H1 (cell line): ENCODE results near the gene PARD6A. TPM values are rescaled to one million over a fixed set of nuclear protein-coding genes. Genes with fewer than 3 reads are reported as not detected.

Experiments
- CTCF ChIA-PET: fragments of 300-600 bp; sonication (Branson Sonifier 250); formaldehyde crosslinking; loops from one replicate; lab custom pipeline; 2021; ENCODE audit not compliant: partially characterized antibody; lab: Charles Lee
- POLR2A ChIA-PET: fragments of 300-600 bp; sonication (Branson Sonifier 250); formaldehyde crosslinking; loops from one replicate; lab custom pipeline; 2021; ENCODE audit warnings: inconsistent platforms; ENCODE audit not compliant: partially characterized antibody; lab: Charles Lee
- DNase-seq, 2 experiments: peaks; one replicate each; pipeline versions ENCODE4 v3.0.0 to v3.0.0-alpha.2; 2010 to 2022; ENCODE audit warnings: low spot score in 2 of 2, low read depth in 1 of 2, mixed read lengths in 1 of 2
- FAIRE-seq: peaks from 2 replicates; lab custom pipeline; 2011; peaks lifted over from hg19 to GRCh38; lab: Jason Lieb, UNC
- H2AFZ ChIP-seq: 2 replicates; pipeline ENCODE4 v1.8.1; 2012; ENCODE audit warnings: low read length, inconsistent platforms
- H2AK5ac ChIP-seq: 2 replicates; pipeline ENCODE4 v1.6.1; 2013; ENCODE audit warnings: low read depth, low read length
- H2BK120ac ChIP-seq: replicated peaks from 2 replicates; pipeline ENCODE3; 2013; ENCODE audit warnings: low read depth, low read length, inconsistent platforms
- H2BK12ac ChIP-seq: 2 replicates; pipeline ENCODE4 v1.6.1; 2013; ENCODE audit warnings: low read depth, low read length
- H2BK15ac ChIP-seq: 2 replicates; pipeline ENCODE4 v1.6.1; 2013; ENCODE audit warnings: low read length
- H2BK20ac ChIP-seq: 2 replicates; pipeline ENCODE4 v1.6.1; 2013; ENCODE audit warnings: low read length
- H2BK5ac ChIP-seq: 2 replicates; pipeline ENCODE4 v1.6.1; 2013; ENCODE audit warnings: low read depth, low read length
- H3K14ac ChIP-seq: 2 replicates; pipeline ENCODE4 v1.6.1; 2013; ENCODE audit warnings: inconsistent platforms; ENCODE audit not compliant: insufficient read length
- H3K18ac ChIP-seq: 2 replicates; pipeline ENCODE4 v1.6.1; 2013; ENCODE audit warnings: low read length; ENCODE audit errors: extremely low read depth
- H3K23ac ChIP-seq: 2 replicates; pipeline ENCODE4 v1.6.1; 2013; ENCODE audit warnings: inconsistent platforms; ENCODE audit not compliant: insufficient read length
- H3K23me2 ChIP-seq: 2 replicates; pipeline ENCODE4 v1.6.1; 2013; ENCODE audit warnings: low read depth, low read length
- H3K27ac ChIP-seq: 2 replicates; pipeline ENCODE4 v1.6.1; 2011; ENCODE audit warnings: low read depth, low read length, inconsistent platforms
- H3K27me3 ChIP-seq, 4 experiments: replicated peaks in 1 of 4; 1 replicate in 1 of 4; 2 replicates in 3 of 4; pipeline versions ENCODE4 v1.6.1 to v1.8.1; 2011 to 2013; ENCODE audit warnings: low read length in 3 of 4, mild to moderate bottlenecking in 3 of 4, inconsistent platforms in 2 of 4, mixed read lengths in 2 of 4, moderate library complexity in 1 of 4; ENCODE audit not compliant: control insufficient read depth in 3 of 4, insufficient read depth in 3 of 4; ENCODE audit errors: extremely low read depth in 1 of 4
- H3K36me3 ChIP-seq, 4 experiments: 2 replicates each; pipeline versions ENCODE4 v1.6.1 to v1.8.1; 2011 to 2013; ENCODE audit warnings: mild to moderate bottlenecking in 4 of 4, low read length in 3 of 4, moderate library complexity in 2 of 4, control low read depth in 1 of 4, inconsistent platforms in 1 of 4; ENCODE audit not compliant: insufficient read depth in 4 of 4, control insufficient read depth in 2 of 4
- H3K4ac ChIP-seq: replicated peaks from 2 replicates; pipeline ENCODE3; 2013; ENCODE audit warnings: low read length, low read depth, mixed read lengths, inconsistent platforms; ENCODE audit not compliant: insufficient read length
- H3K4me1 ChIP-seq, 4 experiments: replicated peaks in 1 of 4; 1 replicate in 1 of 4; 2 replicates in 3 of 4; pipeline versions ENCODE4 v1.6.1 to v1.8.1; 2011 to 2013; ENCODE audit warnings: low read length in 3 of 4, inconsistent platforms in 2 of 4, mixed read lengths in 1 of 4; ENCODE audit not compliant: insufficient read depth in 4 of 4, control insufficient read depth in 3 of 4
- H3K4me2 ChIP-seq, 2 experiments: 2 replicates each; pipeline versions ENCODE4 v1.6.1 to v1.8.1; 2011 to 2013; ENCODE audit warnings: low read depth in 2 of 2, low read length in 2 of 2, control low read depth in 1 of 2, inconsistent platforms in 1 of 2, mild to moderate bottlenecking in 1 of 2; ENCODE audit not compliant: insufficient read depth in 1 of 2
- H3K4me3 ChIP-seq, 4 experiments: fragments of 200-600, 300-600 bp in 1 of 4; sonication (generic), shearing (Covaris generic), sonication (Bioruptor Twin) in 1 of 4; 2 replicates each; pipeline versions ENCODE4 v1.5.1 to v1.8.1; 2011 to 2016; ENCODE audit warnings: low read length in 4 of 4, low read depth in 3 of 4, control low read depth in 2 of 4, inconsistent platforms in 2 of 4, mild to moderate bottlenecking in 2 of 4, mixed read lengths in 1 of 4, moderate library complexity in 1 of 4; ENCODE audit not compliant: insufficient read depth in 2 of 4; ENCODE audit errors: extremely low read depth in 1 of 4
- H3K56ac ChIP-seq: replicated peaks from 2 replicates; pipeline ENCODE3; 2013; ENCODE audit warnings: low read depth, mild to moderate bottlenecking, mixed read lengths, low read length, inconsistent platforms; ENCODE audit not compliant: insufficient read length
- H3K79me1 ChIP-seq: 2 replicates; pipeline ENCODE4 v1.6.1; 2013; ENCODE audit warnings: low read depth, low read length, control low read depth
- H3K79me2 ChIP-seq, 2 experiments: 2 replicates each; pipeline versions ENCODE4 v1.6.1 to v1.8.1; 2012 to 2013; ENCODE audit warnings: low read length in 2 of 2, mild to moderate bottlenecking in 2 of 2, inconsistent platforms in 1 of 2; ENCODE audit not compliant: insufficient read depth in 2 of 2, control insufficient read depth in 1 of 2
- H3K9ac ChIP-seq, 4 experiments: replicated peaks in 1 of 4; 1 replicate in 1 of 4; 2 replicates in 3 of 4; pipeline versions ENCODE4 v1.6.1 to v1.8.1; 2011 to 2013; ENCODE audit warnings: low read depth in 3 of 4, low read length in 3 of 4, control low read depth in 2 of 4, mild to moderate bottlenecking in 2 of 4, moderate library complexity in 2 of 4, inconsistent platforms in 1 of 4; ENCODE audit errors: extremely low read depth in 1 of 4
- H3K9me3 ChIP-seq, 2 experiments: 2 replicates each; pipeline versions ENCODE4 v1.6.1 to v1.8.1; 2012 to 2013; ENCODE audit warnings: mild to moderate bottlenecking in 2 of 2, moderate library complexity in 2 of 2, control low read depth in 1 of 2, inconsistent platforms in 1 of 2, low read depth in 1 of 2, low read length in 1 of 2, mixed read lengths in 1 of 2; ENCODE audit not compliant: insufficient read depth in 2 of 2
- H4K20me1 ChIP-seq, 2 experiments: replicated peaks in 1 of 2; 2 replicates each; pipeline versions ENCODE3 to v1.8.1; 2011 to 2013; ENCODE audit warnings: inconsistent platforms in 2 of 2, low read length in 2 of 2, mild to moderate bottlenecking in 1 of 2; ENCODE audit not compliant: insufficient read depth in 2 of 2, control insufficient read depth in 1 of 2
- H4K5ac ChIP-seq: 2 replicates; pipeline ENCODE4 v1.6.1; 2013; ENCODE audit warnings: low read length, low read depth, mixed read lengths, inconsistent platforms; ENCODE audit not compliant: insufficient read length
- H4K8ac ChIP-seq: 2 replicates; pipeline ENCODE4 v1.8.0; 2013; ENCODE audit warnings: mild to moderate bottlenecking, moderate library complexity, low read length, inconsistent platforms; ENCODE audit not compliant: insufficient read depth; ENCODE audit errors: extremely low read depth
- H4K91ac ChIP-seq: replicated peaks from 2 replicates; pipeline ENCODE3; 2013; ENCODE audit warnings: low read length, mixed read lengths, inconsistent platforms; ENCODE audit not compliant: insufficient read length
- CHD2 ChIP-seq: IDR thresholded peaks from 2 replicates; pipeline ENCODE4 v1.6.1; 2012; ENCODE audit warnings: low read length, improper control_type of control experiment
- EZH2 ChIP-seq: fragments of 200-600 bp; sonication (generic); IDR thresholded peaks from 2 replicates; pipeline ENCODE4 v1.7.1; 2012; ENCODE audit warnings: low read depth, mild to moderate bottlenecking, moderate library complexity, low read length, inconsistent platforms; ENCODE audit not compliant: severe bottlenecking
- GABPA ChIP-seq: IDR thresholded peaks from 2 replicates; pipeline ENCODE4 v1.6.1; 2011; ENCODE audit warnings: mild to moderate bottlenecking, low read length, moderate library complexity, borderline replicate concordance; ENCODE audit not compliant: insufficient read depth
- JUND ChIP-seq: IDR thresholded peaks from 2 replicates; pipeline ENCODE4 v1.6.1; 2011; ENCODE audit warnings: mild to moderate bottlenecking, improper control_type of control experiment, low read length
- POLR2A ChIP-seq, 2 experiments: IDR thresholded peaks; 1 replicate in 1 of 2; 2 replicates in 1 of 2; pipeline ENCODE4 v1.6.1; 2011; ENCODE audit warnings: low read depth in 2 of 2, low read length in 2 of 2, mild to moderate bottlenecking in 2 of 2; ENCODE audit errors: control extremely low read depth in 1 of 2
- RFX5 ChIP-seq: IDR thresholded peaks from 2 replicates; pipeline ENCODE4 v1.6.1; 2011; ENCODE audit warnings: low read depth, low read length, improper control_type of control experiment, borderline replicate concordance
- SP1 ChIP-seq: IDR thresholded peaks from 2 replicates; pipeline ENCODE4 v1.6.1; 2011; ENCODE audit warnings: low read depth, low read length
- TAF7 ChIP-seq: optimal IDR thresholded peaks from 2 replicates; pipeline ENCODE3; 2011; ENCODE audit warnings: low read depth, mild to moderate bottlenecking, inconsistent platforms, low read length, moderate library complexity, borderline replicate concordance
- TEAD4 ChIP-seq: IDR thresholded peaks from 2 replicates; pipeline ENCODE4 v1.6.1; 2012; ENCODE audit warnings: low read depth, low read length, inconsistent platforms, mixed read lengths
- WGBS, 2 experiments: shearing (Covaris generic) in 1 of 2; methylation state at CpG; one replicate each; pipeline versions ENCODE4 v1.1.6 to v1.1.7; 2013 to 2015; ENCODE audit warnings: low lambda C conversion rate in 2 of 2, mixed read lengths in 2 of 2, inconsistent platforms in 1 of 2, low coverage in 1 of 2, missing lambda C conversion rate in 1 of 2; ENCODE audit not compliant: insufficient replicate concordance in 2 of 2, insufficient coverage in 1 of 2, insufficient read length in 1 of 2; ENCODE audit errors: extremely low coverage in 1 of 2, missing lambda C conversion rate in 1 of 2; 5-methylcytosine and 5-hydroxymethylcytosine counted together
- polyA plus RNA-seq, 7 experiments: library from polyadenylated mRNA; depleted of rRNA in 3 of 7; stranded (reverse) in 5 of 7; unstranded in 2 of 7; fragments of >200 nt in 5 of 7; fragments of 200-250 nt in 2 of 7; gene quantifications; 1 replicate in 5 of 7; 2 replicates in 1 of 7; 4 replicates in 1 of 7; pipeline versions ENCODE4 v1.2.1 to v1.2.3, GENCODE V29; 2011 to 2013; ENCODE audit warnings: missing spikeins in 2 of 7, mixed read lengths in 2 of 7
- total RNA-seq: library from RNA; stranded (reverse); fragmentation: NEBNext Ultra II Directional; extraction: Animal tissue kit (Norgen Biotek cat#: 25700); gene quantifications from 2 replicates; pipeline ENCODE4 v1.2.1, GENCODE V29; 2021

The PARD6A gene
- total and polyA plus RNA-seq, 2 of the 8 experiments (the other 6 are each of a cell fraction or from before 2014, with no cell fraction given), result 15.1 to 21.8 TPM

DNA sequence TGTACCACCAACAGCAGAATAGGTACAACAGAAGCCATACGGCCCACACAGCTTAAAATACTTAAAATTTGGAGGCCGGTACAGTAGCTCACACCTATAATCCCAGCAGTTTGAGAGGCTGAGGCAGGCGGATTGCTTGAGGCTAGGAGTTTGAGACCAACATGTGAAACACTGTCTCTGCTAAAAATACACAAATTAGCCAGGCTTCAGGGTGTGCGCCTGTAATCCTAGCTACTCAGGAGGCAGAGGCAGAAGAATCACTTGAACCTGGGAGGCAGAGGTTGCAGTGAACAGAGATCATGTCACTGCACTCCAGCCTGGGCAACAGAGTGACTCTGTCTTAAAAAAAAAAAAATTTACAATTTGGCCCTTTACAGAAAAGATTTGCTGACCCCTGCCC lies 41.4 kb downstream of the PARD6A start:
- peaks cover 0 to 3% (median 2%) of the 10 kb centered on the region in 4 experiments; a peak in 1 of 7 replicates for H3K4me1 ChIP-seq
- no peak overlapping the region for H3K4ac ChIP-seq
- ChIA-PET POLR2A (interaction anchor here (0.6 to 0.7 kb wide), 3 partner anchors 19 to 285 kb away, joined by 3 to 4 read pairs (median 3); partner anchors contain the start of gene PSKH1), CTCF (interaction anchor here (0.6 to 1.2 kb wide), 2 partner anchors 15 to 29 kb away, joined by 3 to 4 read pairs; no protein-coding TSS in a partner anchor)
- H4K91ac ChIP-seq, result no peak overlapping the region
- H3K36me3 ChIP-seq, result peaks cover 0 to 3% (median 0%) of the 10 kb centered on the region in 4 experiments; a peak in 1 of 8 replicates
- H3K27me3 ChIP-seq, result no peaks in the 10 kb centered on the region
- 87% methylated on average over 4 of the region's 4 CpGs; no CpG with 5 or more reads in 1 of the 2 experiments for WGBS, 2 experiments
- peaks cover 7% of the 10 kb centered on the region; the same call in 1 of the 2 replicates for H3K79me1 ChIP-seq
- H3K23ac ChIP-seq, result no peak overlapping the region
- no peaks in the 10 kb centered on the region for H3K23me2 ChIP-seq
- no peak overlapping the region for H3K4me3 ChIP-seq
- no peak overlapping the region for H3K14ac ChIP-seq
- no peak overlapping the region for H4K8ac ChIP-seq
- no peak overlapping the region for H2BK120ac ChIP-seq
- H2AFZ ChIP-seq, result no peak overlapping the region
- H3K9ac ChIP-seq, result no peak overlapping the region
- H2BK5ac ChIP-seq, result no peak overlapping the region
- H2BK15ac ChIP-seq, result no peak overlapping the region
- H2AK5ac ChIP-seq, result no peak overlapping the region
- H3K18ac ChIP-seq, result no peak overlapping the region
- H3K27ac ChIP-seq, result no peak overlapping the region
- no peak overlapping the region for H2BK12ac ChIP-seq
- peaks cover 0 to 3% of the 10 kb centered on the region in 2 experiments for H4K20me1 ChIP-seq
- no peak overlapping the region for H3K4me2 ChIP-seq
- H3K79me2 ChIP-seq, result peaks cover 0 to 30% of the 10 kb centered on the region in 2 experiments; a peak in 2 of 4 replicates
- H2BK20ac ChIP-seq, result no peak overlapping the region
- no peak overlapping the region for H4K5ac ChIP-seq
- no peak overlapping the region for H3K56ac ChIP-seq
- FAIRE-seq, result no peak
- H3K9me3 ChIP-seq, result peaks cover 0 to 4% of the 10 kb centered on the region in 2 experiments; a peak in 1 of 4 replicates
- no peak for DNase-seq
- no peak for TF ChIP-seq POLR2A (IDR thresholded peaks at IDR 0.05; ENCODE audit: control extremely low read depth in 1 of 2, low read depth in 2 of 2, low read length in 2 of 2)
- no peak for TF ChIP-seq TAF7
- TF ChIP-seq EZH2, result no peak
- no peak for TF ChIP-seq JUND
- no peak for TF ChIP-seq RFX5
- TF ChIP-seq GABPA, result no peak
- TF ChIP-seq CHD2, result no peak
- TF ChIP-seq SP1, result no peak
- TF ChIP-seq TEAD4, result no peak
